ENCODE results near the gene PLA2G4F. TPM values are rescaled to one million over a fixed set of nuclear protein-coding genes. Genes with fewer than 3 reads are reported as not detected.

Gene PLA2G4F
- total RNA-seq, 1 donor from 2014 or later: 1.5 TPM

DNA sequence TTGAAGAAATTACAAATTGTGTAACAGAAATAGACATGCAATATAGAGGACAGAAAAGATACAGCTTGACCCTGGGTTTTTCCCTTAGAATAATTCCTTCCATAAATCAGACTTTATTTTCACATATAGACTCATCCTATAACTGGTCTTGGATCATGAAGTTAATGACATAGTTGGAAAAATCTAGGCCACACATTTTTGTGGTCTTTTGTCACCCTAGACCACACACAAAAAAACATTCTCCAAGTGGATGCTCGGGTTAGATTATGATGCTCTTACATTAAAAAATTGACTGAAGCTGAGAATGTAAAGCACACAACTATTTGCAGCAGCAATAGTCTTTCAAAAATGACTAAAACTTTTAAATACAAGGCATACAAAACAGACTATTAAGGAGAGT is 54.6 kb downstream of the PLA2G4F start:
- no peak for DNase-seq (ENCODE audit: low spot score in 2 of 2, unreplicated experiment in 2 of 2)
- Mint-ChIP-seq H3K9me3 (no peaks in the 10 kb centered on the region), H3K27ac (no peak overlapping the region), H3K36me3 (no peaks in the 10 kb centered on the region), H3K27me3 (ENCODE audit: low read depth) (peaks cover 34% of the 10 kb centered on the region), H3K4me1 (no peaks in the 10 kb centered on the region), H3K4me3 (no peak overlapping the region)
- TF ChIP-seq, protein P1, sequence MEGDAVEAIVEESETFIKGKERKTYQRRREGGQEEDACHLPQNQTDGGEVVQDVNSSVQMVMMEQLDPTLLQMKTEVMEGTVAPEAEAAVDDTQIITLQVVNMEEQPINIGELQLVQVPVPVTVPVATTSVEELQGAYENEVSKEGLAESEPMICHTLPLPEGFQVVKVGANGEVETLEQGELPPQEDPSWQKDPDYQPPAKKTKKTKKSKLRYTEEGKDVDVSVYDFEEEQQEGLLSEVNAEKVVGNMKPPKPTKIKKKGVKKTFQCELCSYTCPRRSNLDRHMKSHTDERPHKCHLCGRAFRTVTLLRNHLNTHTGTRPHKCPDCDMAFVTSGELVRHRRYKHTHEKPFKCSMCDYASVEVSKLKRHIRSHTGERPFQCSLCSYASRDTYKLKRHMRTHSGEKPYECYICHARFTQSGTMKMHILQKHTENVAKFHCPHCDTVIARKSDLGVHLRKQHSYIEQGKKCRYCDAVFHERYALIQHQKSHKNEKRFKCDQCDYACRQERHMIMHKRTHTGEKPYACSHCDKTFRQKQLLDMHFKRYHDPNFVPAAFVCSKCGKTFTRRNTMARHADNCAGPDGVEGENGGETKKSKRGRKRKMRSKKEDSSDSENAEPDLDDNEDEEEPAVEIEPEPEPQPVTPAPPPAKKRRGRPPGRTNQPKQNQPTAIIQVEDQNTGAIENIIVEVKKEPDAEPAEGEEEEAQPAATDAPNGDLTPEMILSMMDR (IDR thresholded peaks at IDR 0.05; ENCODE audit: unreplicated experiment): no peak

DNA sequence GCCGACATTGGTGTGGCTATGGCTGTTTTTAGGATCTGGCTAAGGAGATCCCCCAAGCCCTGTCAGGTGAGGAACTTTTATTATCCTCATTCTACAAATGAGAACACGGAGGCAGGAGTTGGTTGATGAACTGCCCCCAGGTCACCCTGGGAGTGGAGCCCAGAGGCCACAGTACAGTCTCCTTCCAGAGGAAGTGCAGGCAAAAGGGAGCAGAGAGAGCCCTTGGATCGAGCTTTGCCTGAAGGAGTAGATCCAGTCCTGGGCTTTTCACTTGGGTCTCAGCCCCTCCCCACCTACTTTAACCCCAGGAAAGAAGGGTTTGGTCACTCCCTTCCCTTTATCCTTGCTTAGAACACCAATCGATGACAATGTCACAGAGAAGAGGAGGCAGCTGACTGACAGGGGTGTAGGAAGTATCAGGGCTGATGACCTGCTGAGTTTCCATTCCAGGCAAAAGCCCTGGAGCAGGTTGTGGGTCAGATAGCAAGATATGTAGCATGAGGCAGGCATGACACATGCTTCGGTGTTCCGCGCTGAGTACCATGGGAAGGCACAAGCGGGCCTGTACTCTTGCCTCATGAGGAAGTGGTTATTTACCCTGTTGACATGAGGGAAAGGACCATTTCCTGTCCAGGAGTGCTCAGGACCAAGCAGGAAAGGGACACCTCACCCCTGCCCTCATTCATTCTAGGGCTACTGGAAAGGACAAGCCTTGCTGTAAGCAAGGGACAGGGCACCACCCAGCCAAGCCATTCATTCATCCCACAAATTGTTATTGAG is 56.2 kb downstream of the PLA2G4F start:
- Mint-ChIP-seq H3K4me1 (no peaks in the 10 kb centered on the region), H3K9me3 (no peaks in the 10 kb centered on the region), H3K27ac (no peak overlapping the region), H3K4me3 (no peak overlapping the region), H3K36me3 (no peaks in the 10 kb centered on the region), H3K27me3 (ENCODE audit: low read depth) (peaks cover 38% of the 10 kb centered on the region)
- TF ChIP-seq, protein P1 (IDR thresholded peaks at IDR 0.05; ENCODE audit: unreplicated experiment): no peak
- no peak for DNase-seq (ENCODE audit: low spot score in 2 of 2, unreplicated experiment in 2 of 2)

DNA sequence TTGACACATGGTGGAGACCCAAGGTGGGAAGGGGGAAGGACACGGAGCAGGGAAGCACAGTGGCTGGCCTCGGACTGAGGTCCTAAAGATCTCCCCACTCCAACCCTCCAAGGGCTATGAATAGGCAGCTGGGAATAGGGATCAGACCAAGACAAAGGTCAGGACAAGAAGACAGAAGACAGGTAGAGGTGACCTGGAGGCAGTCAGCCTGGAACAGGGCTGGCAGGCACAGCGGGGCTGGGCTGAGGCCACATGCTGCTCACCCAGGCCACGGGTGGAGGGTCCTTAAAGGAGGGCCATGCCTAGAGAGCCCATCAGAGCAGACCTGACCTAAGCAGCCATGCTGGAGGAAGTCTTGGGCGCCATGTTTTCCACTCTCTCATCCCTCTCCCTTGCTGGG is 59.4 kb downstream of the PLA2G4F start:
- Mint-ChIP-seq H3K36me3 (no peaks in the 10 kb centered on the region), H3K9me3 (no peaks in the 10 kb centered on the region), H3K27ac (no peak overlapping the region), H3K27me3 (ENCODE audit: low read depth) (peaks cover 41% of the 10 kb centered on the region), H3K4me3 (no peak overlapping the region), H3K4me1 (peaks cover 20% of the 10 kb centered on the region)
- TF ChIP-seq, protein P1 (IDR thresholded peaks at IDR 0.05; ENCODE audit: unreplicated experiment): no peak
- no peak for DNase-seq (ENCODE audit: low spot score in 2 of 2, unreplicated experiment in 2 of 2)

DNA sequence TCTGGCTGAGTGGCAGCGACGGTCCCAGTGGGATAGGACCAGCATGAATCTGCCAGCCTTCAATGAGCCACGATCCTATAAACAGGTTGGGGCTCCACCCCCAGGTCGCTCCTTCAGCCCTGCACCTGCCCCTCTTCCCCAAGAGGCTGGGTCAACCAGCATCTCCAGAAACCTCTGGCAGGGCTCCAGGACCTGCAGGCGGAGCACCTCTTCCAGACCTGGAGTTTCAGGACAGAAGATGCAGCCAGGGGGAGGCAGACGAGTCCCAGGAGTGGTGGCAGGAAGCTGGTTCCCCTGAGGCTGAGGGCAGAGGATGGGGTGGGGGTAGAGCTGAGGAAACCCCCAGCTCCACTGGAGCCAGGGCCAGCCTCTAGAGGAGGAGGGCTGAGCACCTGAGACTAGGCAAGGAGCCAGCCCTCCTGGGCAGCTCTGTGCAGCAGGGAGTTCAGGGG is 61.9 kb downstream of the PLA2G4F start, which contains the start of gene PLA2G4D:
Gene PLA2G4D (minus strand): TSS at position 51 of the 452 bp plus-strand sequence. CDS start 103 bp downstream, outside the sequence.
- H3K36me3 Mint-ChIP-seq: no peaks in the 10 kb centered on the region
- no peak for DNase-seq (ENCODE audit: low spot score in 2 of 2, unreplicated experiment in 2 of 2)
- TF ChIP-seq, protein P1 (IDR thresholded peaks at IDR 0.05; ENCODE audit: unreplicated experiment): no peak
- no peak within 1 kb of the TSS for H3K4me3 Mint-ChIP-seq
- H3K27ac Mint-ChIP-seq: no peak within 1 kb of the TSS
- H3K27me3 Mint-ChIP-seq (ENCODE audit: low read depth): peaks cover 50% of the 10 kb centered on the region
- no peaks in the 10 kb centered on the region for H3K9me3 Mint-ChIP-seq
- H3K4me1 Mint-ChIP-seq: peaks cover 31% of the 10 kb centered on the region

DNA sequence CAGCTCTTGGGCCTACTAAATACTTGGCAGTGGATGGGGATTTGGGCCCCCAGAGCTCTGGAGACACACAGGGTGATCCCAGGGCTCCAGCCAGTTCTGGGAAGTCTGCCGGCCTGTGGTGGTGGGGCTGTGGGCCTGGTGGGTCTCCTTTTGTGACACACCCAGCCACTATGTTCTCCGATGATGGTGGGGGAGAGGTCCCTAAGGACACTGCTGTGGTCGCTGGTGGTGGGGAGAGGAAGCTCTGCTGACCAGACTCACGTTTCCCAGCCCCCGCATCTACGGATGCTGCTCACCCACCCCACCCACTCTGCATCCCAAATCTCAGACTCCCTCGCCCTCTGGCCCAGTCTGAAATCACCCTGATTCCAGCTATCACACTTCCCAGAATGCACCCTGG is 62.5 kb downstream of the PLA2G4F start:
- TF ChIP-seq, protein P1 (IDR thresholded peaks at IDR 0.05; ENCODE audit: unreplicated experiment): no peak
- peaks cover 52% of the 10 kb centered on the region for H3K27me3 Mint-ChIP-seq (ENCODE audit: low read depth)

More for the DNA sequence above, 62.5 kb downstream of the PLA2G4F start:
- Mint-ChIP-seq H3K36me3 (no peaks in the 10 kb centered on the region), H3K4me3 (no peak overlapping the region), H3K4me1 (peaks cover 31% of the 10 kb centered on the region), H3K27ac (no peak overlapping the region), H3K9me3 (no peaks in the 10 kb centered on the region)
- DNase-seq (ENCODE audit: low spot score in 2 of 2, unreplicated experiment in 2 of 2): no peak
